Measurements from ENCODE around the gene SLC52A1.
A peak's percentile ranks its signal among the peaks of the same experiment; 100 is the strongest.

Gene SLC52A1

DNA sequence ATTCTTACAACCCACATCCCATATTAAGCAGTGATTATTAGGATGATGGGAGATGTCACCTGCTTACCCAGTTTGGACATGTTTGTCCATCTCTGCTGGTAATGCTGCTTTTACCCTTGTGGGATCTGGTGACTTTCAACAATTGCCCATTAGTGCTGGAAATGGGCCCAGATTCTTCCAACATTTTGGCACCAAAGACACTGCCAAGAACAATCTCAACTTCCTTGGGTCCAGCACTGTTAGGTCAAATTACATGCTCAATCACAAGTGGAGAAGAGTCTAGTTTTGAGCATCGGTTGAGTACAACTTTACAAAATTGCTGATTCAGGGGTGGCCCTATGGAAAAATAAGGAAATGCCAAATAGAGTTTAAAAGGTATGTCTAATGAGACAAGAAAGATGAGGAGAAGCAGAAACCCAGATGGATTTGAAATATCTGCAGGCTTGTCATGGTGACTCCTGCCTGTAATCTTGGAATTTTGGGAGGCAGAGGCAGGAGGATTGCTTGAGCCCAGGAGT lies 30.1 kb upstream of the SLC52A1 start:
- no peak for DNase-seq (ENCODE audit: extremely low read depth, low read depth)
- TF ChIP-seq, protein P1, sequence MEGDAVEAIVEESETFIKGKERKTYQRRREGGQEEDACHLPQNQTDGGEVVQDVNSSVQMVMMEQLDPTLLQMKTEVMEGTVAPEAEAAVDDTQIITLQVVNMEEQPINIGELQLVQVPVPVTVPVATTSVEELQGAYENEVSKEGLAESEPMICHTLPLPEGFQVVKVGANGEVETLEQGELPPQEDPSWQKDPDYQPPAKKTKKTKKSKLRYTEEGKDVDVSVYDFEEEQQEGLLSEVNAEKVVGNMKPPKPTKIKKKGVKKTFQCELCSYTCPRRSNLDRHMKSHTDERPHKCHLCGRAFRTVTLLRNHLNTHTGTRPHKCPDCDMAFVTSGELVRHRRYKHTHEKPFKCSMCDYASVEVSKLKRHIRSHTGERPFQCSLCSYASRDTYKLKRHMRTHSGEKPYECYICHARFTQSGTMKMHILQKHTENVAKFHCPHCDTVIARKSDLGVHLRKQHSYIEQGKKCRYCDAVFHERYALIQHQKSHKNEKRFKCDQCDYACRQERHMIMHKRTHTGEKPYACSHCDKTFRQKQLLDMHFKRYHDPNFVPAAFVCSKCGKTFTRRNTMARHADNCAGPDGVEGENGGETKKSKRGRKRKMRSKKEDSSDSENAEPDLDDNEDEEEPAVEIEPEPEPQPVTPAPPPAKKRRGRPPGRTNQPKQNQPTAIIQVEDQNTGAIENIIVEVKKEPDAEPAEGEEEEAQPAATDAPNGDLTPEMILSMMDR (IDR thresholded peaks at IDR 0.05; ENCODE audit: low read depth, low read length) = no peak

DNA sequence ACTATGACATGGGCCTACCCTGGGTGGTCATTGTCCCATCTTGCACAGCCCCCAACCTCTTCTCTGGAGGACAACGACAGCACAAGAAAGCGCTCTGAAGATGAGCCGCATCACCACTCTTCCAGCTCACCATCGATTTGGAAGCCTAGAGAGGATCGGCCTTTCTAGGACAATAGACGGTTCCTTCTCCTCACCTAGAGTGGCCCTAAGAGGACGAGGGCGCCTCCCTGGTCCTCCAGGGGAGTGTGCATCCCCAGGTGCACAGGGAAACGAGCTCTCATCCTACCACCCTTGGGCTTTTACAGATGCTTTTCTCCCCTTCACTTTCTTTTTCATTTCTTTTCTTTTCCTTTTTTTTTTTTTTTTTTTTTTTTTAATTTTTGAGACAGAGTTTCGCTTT lies 20.3 kb upstream of the SLC52A1 start:
- DNase-seq (ENCODE audit: extremely low read depth, low read depth) = no peak
- TF ChIP-seq, protein P1 (IDR thresholded peaks at IDR 0.05; ENCODE audit: low read depth, low read length) = no peak

DNA sequence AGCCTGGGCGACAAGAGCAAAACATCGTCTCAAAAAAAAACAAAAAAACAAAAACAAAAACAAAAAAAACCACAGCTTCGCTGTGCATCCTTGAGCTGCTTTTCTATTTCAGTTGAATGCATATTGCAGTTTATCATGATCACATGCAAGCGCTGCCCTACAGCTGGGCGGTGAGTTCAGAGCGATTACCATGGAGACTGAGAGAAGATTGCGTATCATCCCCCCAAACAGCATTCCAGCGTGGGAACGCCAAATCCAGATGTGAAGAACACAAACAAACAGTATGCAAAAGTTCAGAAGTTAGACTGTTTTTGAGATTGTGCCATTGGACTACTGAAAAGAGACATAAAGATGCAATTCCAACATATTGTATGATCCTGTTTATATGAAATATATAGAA lies 15.1 kb upstream of the SLC52A1 start:
- peak; percentile 18 for DNase-seq (ENCODE audit: extremely low read depth, low read depth)
- TF ChIP-seq, protein P1 (IDR thresholded peaks at IDR 0.05; ENCODE audit: low read depth, low read length) = no peak

DNA sequence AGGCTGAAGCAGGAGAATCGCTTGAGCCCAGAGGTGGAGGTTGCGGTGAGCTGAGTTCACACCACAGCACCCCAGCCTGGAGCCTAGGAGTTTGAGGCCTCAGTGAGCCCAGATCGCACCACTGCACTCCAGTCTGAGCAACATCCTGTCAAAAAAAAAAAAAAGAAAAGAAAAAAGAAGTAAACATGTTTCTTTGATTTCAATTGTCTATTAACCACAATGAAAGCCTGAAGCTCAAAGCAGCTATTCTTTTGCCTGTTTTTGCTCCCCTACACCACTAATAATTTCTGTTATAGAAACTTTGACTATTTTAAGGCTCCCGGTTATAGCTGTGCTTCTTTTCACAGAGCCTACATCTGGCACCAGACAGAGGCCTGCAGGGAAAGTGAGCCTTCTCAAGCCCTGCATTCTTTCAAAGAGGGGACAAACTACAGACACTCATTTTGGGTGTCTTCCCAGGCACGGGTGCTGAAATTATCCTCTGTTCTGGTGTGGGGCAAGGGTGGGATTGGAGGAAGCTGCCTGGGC lies 14.2 kb upstream of the SLC52A1 start:
- TF ChIP-seq, protein P1 (IDR thresholded peaks at IDR 0.05; ENCODE audit: low read depth, low read length) = no peak
- no peak for DNase-seq (ENCODE audit: extremely low read depth, low read depth)

DNA sequence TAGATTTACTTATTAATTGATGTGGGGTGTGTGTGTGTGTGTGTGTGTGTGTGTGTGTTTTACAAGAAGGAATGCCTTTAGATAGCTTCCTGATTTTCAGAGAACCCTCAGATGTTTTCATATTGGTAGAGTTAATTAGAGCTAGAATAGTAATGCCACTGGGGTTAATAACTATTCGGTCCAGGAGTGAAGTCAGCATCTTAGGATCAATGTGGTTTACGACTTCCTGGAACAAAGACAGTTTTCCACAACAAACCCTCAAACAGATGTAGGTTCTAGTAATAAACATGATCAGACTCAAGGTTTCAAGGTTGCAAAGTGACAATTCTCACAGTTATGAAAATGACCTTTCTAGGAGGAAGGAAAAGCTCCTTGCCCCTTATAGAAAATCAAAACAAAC lies 12.2 kb upstream of the SLC52A1 start:
- TF ChIP-seq, protein P1 (IDR thresholded peaks at IDR 0.05; ENCODE audit: low read depth, low read length) = no peak
- no peak for DNase-seq (ENCODE audit: extremely low read depth, low read depth)

DNA sequence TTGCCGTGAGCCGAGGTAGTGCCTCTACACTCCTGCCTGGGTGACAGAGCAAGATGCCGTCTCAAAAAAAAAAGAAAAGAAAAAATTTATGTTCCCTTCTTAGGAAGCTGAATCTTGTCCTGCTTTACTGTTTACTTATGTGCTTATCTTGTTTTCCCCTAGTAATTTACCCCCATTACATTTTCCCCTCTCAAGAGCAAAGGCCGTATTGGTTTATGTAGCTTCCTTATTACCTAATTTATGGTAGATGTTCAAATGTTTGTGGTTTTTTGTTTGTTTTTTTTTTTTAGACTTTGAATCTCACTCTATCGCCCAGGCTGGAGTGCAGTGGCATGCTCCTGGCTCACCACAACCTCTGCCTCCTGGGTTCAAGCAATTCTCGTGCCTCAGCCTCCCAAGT lies 10.3 kb upstream of the SLC52A1 start:
- no peak for DNase-seq (ENCODE audit: extremely low read depth, low read depth)
- TF ChIP-seq, protein P1 (IDR thresholded peaks at IDR 0.05; ENCODE audit: low read depth, low read length) = no peak

DNA sequence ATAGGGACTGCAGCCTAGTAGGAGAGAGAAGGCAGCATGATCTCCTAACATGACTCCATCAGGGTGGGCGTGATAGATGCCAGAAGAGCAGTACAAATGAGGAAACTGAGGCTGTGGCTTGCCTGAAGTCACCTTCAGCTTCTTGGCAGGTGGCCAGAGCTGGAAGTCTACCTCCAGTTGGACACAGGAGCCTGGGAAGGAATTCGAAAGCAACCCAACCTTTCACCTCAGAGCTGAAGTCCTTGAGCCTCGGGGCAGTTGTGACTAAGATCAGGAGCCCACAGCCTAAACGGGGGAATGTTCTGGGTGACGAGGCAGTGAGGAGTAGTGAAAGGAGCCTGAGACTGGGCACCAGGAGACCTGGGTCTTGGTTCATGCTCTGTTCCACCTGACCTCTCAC lies 9.4 kb upstream of the SLC52A1 start:
- TF ChIP-seq, protein P1 (IDR thresholded peaks at IDR 0.05; ENCODE audit: low read depth, low read length) = no peak

More for the DNA sequence above, 9.4 kb upstream of the SLC52A1 start:
- no peak for DNase-seq (ENCODE audit: extremely low read depth, low read depth)
